Left lobe of liver (tissue), 1 donor: ENCODE measurements around the gene MGARP. TPM values are rescaled to one million over a fixed set of nuclear protein-coding genes. Genes with fewer than 3 reads are reported as not detected.

Source experiments
- total RNA-seq: library from RNA; stranded (reverse); gene quantifications from one replicate; pipeline ENCODE4 v1.2.1, GENCODE V29; 2021
- donor health status: DM: no; HTN: yes; CAD: no.

MGARP gene
- total RNA-seq, 1 donor from 2014 or later, result 0.13 TPM

Other genes with a start within 250 kb of the MGARP start
- gene ELF2, start 103.0 kb downstream of the MGARP start, total RNA-seq, result 14.3 TPM
- 11.3 TPM for gene NAA15, start 21.3 kb upstream of the MGARP start, total RNA-seq
- gene NDUFC1, start 22.3 kb upstream of the MGARP start, total RNA-seq, result 29.1 TPM
- 12.4 TPM for gene RAB33B, start 173.9 kb upstream of the MGARP start, total RNA-seq